GM19438 (cell line): ENCODE data around the gene GPR108.
"Not testable (repeated sequence)": the region's sequence is repeated elsewhere in the genome, so short reads cannot be mapped to it uniquely, and the experiment has no call there.

ENCODE experiments used
- ATAC-seq: cut with Tn5 transposase; IDR thresholded peaks from one replicate; pipeline ENCODE4 v1.9.1; 2021; ENCODE audit warnings: low read depth; ENCODE audit not compliant: unreplicated experiment

Gene GPR108

GRCh38 chr19:6737284-6737872, at the start of gene GPR108:
Gene GPR108, minus strand, starts transcription at chr19:6737580. Its CDS starts 4 bp downstream, at chr19:6737576.
- peak; percentile 50 for ATAC-seq

GRCh38 chr19:6779206-6779605, 41.8 kb upstream of the GPR108 start:
- no peak for ATAC-seq

- no peak for ATAC-seq
Observed at GRCh38 chr19:6778386-6778785, 41.0 kb upstream of the GPR108 start.

- no peak for ATAC-seq
Observed at GRCh38 chr19:6777434-6777833, 40.1 kb upstream of the GPR108 start.

- ATAC-seq: no peak
Observed at GRCh38 chr19:6776999-6777398, 39.6 kb upstream of the GPR108 start.

- not testable (repeated sequence) for ATAC-seq
Observed at GRCh38 chr19:6776045-6776444, 38.7 kb upstream of the GPR108 start.

- ATAC-seq: no peak
Observed at GRCh38 chr19:6774821-6775707, 37.7 kb upstream of the GPR108 start.

GRCh38 chr19:6773323-6773931, 36.0 kb upstream of the GPR108 start:
- no peak for ATAC-seq

GRCh38 chr19:6772866-6773322, 35.5 kb upstream of the GPR108 start:
- no peak for ATAC-seq

- ATAC-seq: no peak
Observed at GRCh38 chr19:6772028-6772865, 34.9 kb upstream of the GPR108 start, which contains the start of gene VAV1. Gene VAV1, plus strand, starts transcription at chr19:6772708. Its CDS starts 100 bp downstream, at chr19:6772808.

- ATAC-seq: not testable (repeated sequence)
Observed at GRCh38 chr19:6771648-6772027, 34.3 kb upstream of the GPR108 start.

- ATAC-seq: no peak
Observed at GRCh38 chr19:6769006-6769619, 31.7 kb upstream of the GPR108 start.

GRCh38 chr19:6768236-6768785, 30.9 kb upstream of the GPR108 start:
- no peak for ATAC-seq

GRCh38 chr19:6767357-6768235, 30.2 kb upstream of the GPR108 start, which contains the start of gene SH2D3A:
Gene SH2D3A, minus strand, starts transcription at chr19:6767435. Its CDS starts 3,687 bp downstream, at chr19:6763748.
- ATAC-seq: peak; percentile 58

- ATAC-seq: peak; percentile 11
Observed at GRCh38 chr19:6767081-6767356, 29.6 kb upstream of the GPR108 start.

GRCh38 chr19:6766357-6767080, 29.1 kb upstream of the GPR108 start:
- no peak for ATAC-seq

- ATAC-seq: no peak
Observed at GRCh38 chr19:6765738-6766356, 28.5 kb upstream of the GPR108 start.
